Colonic mucosa (tissue), 4 donors: Measurements from ENCODE around the gene DDX54. TPM values are rescaled to one million over a fixed set of nuclear protein-coding genes. Genes with fewer than 3 reads are reported as not detected.

ENCODE experiments used
- DNase-seq: peaks from one replicate; pipeline ENCODE4 v3.0.0-alpha.2; 2020
- H3K27ac ChIP-seq: fragments of 200-600 bp; one replicate; pipeline ENCODE4 v1.8.0; 2021
- H3K27me3 ChIP-seq: fragments of 200-600 bp; one replicate; pipeline ENCODE4 v1.8.0; 2021
- H3K36me3 ChIP-seq: fragments of 200-600 bp; one replicate; pipeline ENCODE4 v1.8.0; 2021
- H3K4me1 ChIP-seq: fragments of 200-600 bp; one replicate; pipeline ENCODE4 v1.8.0; 2021; ENCODE audit warnings: mild to moderate bottlenecking
- H3K4me3 ChIP-seq: fragments of 200-600 bp; one replicate; pipeline ENCODE4 v1.8.0; 2021
- H3K9ac ChIP-seq, 2 donors: one replicate each; pipeline ENCODE4 v1.7.0; 2013; ENCODE audit warnings: control low read depth in 2 of 2, low read depth in 2 of 2, low read length in 2 of 2
- H3K9me3 ChIP-seq: fragments of 200-600 bp; one replicate; pipeline ENCODE4 v1.8.0; 2021
- intact Hi-C: fragments of 100-400 bp; cut with DNase I; formaldehyde crosslinking; loops from one replicate; pipeline ENCODE4 v1.14.1; 2022
- total RNA-seq, 2 donors: library from RNA; stranded (reverse); fragmentation: NEBNext Ultra II Directional in 1 of 2; extraction: Animal tissue kit (Norgen Biotek cat#: 25700) in 1 of 2; gene quantifications; one replicate each; pipeline ENCODE4 v1.2.1, GENCODE V29; 2021
- TF ChIP-seq, protein P1 (sequence below): fragments of 200-600 bp; IDR thresholded peaks from one replicate; pipeline ENCODE4 v1.8.0; 2022; ENCODE audit warnings: antibody characterized with exemption, mild to moderate bottlenecking
- donor health status: healthy.
- donor health status: DM: no; HTN: no; CAD: no.
- donor health status: DM: no; HTN: no; CAD: no.

DDX54 gene
- total RNA-seq, 2 donors from 2014 or later, result 54.8 to 98.3 TPM

DNA sequence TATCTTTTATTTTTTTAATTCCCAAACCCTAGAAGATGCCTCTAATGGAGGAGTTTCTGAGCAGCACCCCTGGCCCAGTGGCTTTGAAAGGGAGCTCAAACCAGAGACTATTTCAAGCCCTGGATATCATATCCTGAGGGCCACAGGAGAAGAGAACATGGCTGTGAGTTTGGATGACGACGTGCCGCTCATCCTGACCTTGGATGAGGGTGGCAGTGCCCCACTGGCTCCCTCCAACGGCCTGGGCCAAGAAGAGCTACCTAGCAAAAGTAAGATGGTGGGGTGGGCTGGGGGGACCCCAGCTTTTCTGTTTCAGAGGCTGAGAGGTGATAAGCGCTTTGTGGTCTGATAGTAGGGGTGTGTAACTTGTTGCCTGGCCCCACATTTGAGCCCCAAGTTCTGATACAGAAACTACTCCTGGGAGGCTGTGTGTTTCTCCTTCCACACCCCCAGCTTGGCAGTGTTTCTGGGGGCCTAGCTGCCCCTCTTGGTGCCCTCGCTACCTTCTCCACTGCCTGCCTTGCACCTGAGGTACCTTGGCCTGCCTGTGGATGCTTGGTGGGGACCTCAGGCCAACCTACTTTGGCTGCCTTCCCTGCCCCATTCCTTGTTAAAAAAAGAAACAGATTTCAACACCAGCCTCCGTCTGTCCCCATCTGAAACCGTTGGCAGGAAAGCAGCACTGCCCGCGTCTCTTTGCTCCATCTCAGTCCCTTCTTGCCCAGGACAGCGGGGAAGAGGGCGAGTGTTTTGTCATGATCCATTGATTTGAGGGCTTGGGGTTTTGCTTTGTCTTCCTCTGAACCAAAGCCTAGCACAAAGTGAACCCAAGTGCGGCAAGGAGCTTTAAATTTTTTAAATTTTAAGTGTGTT is 41.7 kb upstream of the DDX54 start:
- intact Hi-C loops, result no loop called here
- no peak overlapping the region for H3K9ac ChIP-seq
- no peak for DNase-seq
- H3K4me1 ChIP-seq, result peaks cover 12% of the 10 kb centered on the region
- no peaks in the 10 kb centered on the region for H3K27me3 ChIP-seq
- H3K27ac ChIP-seq, result no peak overlapping the region
- H3K4me3 ChIP-seq, result no peak overlapping the region
- H3K36me3 ChIP-seq, result peaks cover 5% of the 10 kb centered on the region
- TF ChIP-seq, protein P1, sequence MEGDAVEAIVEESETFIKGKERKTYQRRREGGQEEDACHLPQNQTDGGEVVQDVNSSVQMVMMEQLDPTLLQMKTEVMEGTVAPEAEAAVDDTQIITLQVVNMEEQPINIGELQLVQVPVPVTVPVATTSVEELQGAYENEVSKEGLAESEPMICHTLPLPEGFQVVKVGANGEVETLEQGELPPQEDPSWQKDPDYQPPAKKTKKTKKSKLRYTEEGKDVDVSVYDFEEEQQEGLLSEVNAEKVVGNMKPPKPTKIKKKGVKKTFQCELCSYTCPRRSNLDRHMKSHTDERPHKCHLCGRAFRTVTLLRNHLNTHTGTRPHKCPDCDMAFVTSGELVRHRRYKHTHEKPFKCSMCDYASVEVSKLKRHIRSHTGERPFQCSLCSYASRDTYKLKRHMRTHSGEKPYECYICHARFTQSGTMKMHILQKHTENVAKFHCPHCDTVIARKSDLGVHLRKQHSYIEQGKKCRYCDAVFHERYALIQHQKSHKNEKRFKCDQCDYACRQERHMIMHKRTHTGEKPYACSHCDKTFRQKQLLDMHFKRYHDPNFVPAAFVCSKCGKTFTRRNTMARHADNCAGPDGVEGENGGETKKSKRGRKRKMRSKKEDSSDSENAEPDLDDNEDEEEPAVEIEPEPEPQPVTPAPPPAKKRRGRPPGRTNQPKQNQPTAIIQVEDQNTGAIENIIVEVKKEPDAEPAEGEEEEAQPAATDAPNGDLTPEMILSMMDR, result no peak
- H3K9me3 ChIP-seq, result no peaks in the 10 kb centered on the region

DNA sequence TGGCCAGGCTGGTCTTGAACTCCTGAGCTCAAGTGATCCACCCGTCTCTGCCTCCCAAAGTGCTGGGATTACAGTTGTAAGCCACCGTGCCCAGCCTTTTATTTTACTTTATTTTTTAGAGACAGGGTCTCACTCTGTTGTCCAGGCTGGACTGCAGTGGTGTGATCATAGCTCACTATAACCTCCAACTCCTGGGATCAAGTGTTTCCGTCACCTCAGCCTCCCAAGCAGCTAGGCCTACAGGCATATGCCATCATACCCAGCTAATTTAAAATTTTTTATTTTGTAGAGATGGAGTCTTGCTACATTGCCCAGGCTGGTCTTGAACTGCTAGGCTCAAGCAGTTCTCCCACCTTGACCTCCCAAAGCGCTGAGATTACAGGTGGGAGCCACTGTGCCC is 39.7 kb upstream of the DDX54 start:
- DNase-seq, result no peak
- Histone ChIP-seq H3K4me1 (peaks cover 12% of the 10 kb centered on the region), H3K4me3 (no peak overlapping the region), H3K9ac (no peak overlapping the region), H3K9me3 (no peaks in the 10 kb centered on the region), H3K27ac (no peak overlapping the region), H3K36me3 (no peaks in the 10 kb centered on the region), H3K27me3 (no peaks in the 10 kb centered on the region)
- intact Hi-C loops, result no loop called here
- TF ChIP-seq, protein P1, result no peak

DNA sequence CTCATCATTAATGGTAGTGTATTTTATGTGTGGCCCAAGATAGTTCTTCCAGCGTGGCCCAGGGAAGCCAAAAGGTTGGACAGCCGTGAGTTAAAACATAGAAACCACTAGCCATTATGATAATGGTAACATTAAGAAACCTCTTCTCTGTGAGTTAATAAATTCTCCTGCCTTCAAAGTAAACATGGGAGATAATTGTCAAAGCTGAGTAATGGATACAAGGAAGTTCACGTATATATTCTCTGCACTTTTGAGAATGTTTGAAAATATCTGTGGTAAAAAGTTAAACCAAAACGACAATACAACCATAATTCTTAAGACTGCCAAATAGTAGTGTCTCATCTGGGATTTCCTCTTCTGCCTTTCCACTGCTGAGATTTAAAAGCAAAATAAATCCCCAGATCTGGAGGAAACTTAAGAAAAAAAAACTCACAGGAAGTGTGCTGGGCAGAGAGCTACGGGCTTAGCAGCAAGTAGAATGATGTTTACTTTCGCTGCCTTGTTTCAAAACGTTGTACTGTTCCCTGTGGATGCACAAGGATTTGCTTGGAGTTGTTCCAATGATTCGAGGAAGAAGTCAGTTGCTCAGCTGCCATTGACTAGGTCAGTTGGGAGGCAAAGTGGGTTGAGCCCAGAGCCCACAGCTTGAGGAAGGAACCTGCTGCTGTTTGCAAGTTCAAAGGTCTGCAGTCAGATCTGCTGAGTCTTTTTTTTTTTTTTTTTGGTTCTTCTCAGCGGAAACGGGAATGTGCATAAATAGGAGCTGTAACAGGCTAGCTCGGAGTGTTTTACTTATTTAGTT is 37.7 kb upstream of the DDX54 start:
- Histone ChIP-seq H3K9me3 (no peaks in the 10 kb centered on the region), H3K27me3 (no peaks in the 10 kb centered on the region), H3K4me3 (peak overlapping the region; percentile 89), H3K9ac (peak overlapping the region; percentile 98 to 99), H3K36me3 (no peaks in the 10 kb centered on the region), H3K27ac (peak overlapping the region; percentile 97), H3K4me1 (peaks cover 7% of the 10 kb centered on the region)
- TF ChIP-seq, protein P1, result no peak
- peak; percentile 88 for DNase-seq
- intact Hi-C loops, result no loop called here

DNA sequence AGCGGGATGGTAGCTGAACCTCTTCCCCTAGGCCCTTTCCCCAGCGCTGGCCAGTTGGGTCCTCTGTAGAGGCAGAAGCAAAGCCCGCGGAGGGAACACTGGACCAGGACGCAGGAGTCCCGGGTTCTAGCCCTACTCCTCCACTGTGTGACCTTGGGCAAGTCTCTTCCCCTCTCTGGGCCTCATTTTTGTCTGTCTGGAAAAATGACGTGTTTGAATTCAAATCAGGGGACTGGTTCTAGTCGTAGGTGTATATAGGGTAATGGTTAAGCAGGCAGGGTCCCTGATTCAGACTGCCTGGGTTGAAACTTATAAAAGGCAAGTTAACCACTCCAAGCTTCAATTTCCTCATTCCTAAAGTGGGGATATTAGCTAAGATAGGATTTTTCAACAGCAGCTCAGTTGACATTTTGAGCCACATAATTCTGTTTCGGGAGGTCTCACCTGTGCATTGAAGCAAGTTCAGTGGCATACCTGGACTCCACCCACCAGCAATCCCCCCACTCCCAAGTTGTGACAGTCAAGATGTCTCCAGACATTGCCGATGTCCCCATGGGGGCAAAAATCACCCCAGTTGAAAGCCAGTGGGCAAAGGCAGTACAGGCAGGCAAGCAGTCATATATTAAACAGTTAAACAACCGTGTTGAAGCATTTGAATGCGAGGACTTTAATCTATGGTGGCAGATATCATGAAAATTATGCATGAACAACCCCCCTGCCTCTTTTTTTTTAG is 36.9 kb upstream of the DDX54 start:
- intact Hi-C loops, result no loop called here
- Histone ChIP-seq H3K9me3 (no peaks in the 10 kb centered on the region), H3K27ac (peak overlapping the region; percentile 97), H3K36me3 (no peaks in the 10 kb centered on the region), H3K4me3 (peak overlapping the region; percentile 89), H3K27me3 (no peaks in the 10 kb centered on the region), H3K9ac (peak overlapping the region; percentile 98 to 99), H3K4me1 (peaks cover 7% of the 10 kb centered on the region)
- TF ChIP-seq, protein P1, result no peak
- DNase-seq, result no peak
